ENCODE data around the gene PRICKLE2. TPM values are rescaled to one million over a fixed set of nuclear protein-coding genes. Genes with fewer than 3 reads are reported as not detected.

Gene PRICKLE2
- total and polyA plus RNA-seq, 10 of the 15 experiments (the other 5 are each of a cell fraction or from before 2014, with no cell fraction given) = 0.11 to 2.6 (median 0.69) TPM

DNA sequence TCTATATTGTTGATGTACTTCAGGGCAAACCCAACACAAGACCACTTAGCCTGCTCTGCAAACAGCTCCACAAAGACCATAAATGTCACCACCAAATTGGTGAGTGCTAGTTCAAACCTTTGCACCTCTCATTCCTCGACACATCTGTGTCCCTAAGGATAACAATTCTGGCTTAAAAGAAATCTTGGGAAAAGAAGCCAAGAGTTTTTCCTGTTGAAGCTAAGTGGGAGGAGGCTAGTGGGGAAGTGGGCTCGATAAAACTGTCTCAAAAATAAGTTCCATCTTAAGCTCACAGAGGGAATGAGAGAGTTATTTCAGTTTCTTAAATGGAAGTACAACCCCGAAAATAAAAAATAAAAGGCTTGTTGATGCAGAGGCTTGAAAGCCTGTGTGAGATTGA, 40.4 kb upstream of the PRICKLE2 start:
- SMC1A ChIA-PET (ENCODE audit: uncharacterized antibody, unreplicated experiment) = interaction anchor here (0.7 to 7.8 kb wide), 14 partner anchors 12 to 219 kb away, joined by 3 to 45 read pairs (median 4); partner anchors contain the start of gene PRICKLE2
- DNase-seq (ENCODE audit: low read depth, low spot score) (no peak), ATAC-seq (no peak), FAIRE-seq (no peak)
- Histone ChIP-seq H3K27ac (ENCODE audit: control insufficient read depth, insufficient read depth) (no peak overlapping the region), H3K9me3 (replicated peaks; ENCODE audit: control insufficient read depth, insufficient read depth, low read length) (no peaks in the 10 kb centered on the region), H4K20me1 (ENCODE audit: control insufficient read depth, insufficient read depth) (no peaks in the 10 kb centered on the region), H3K4me1 (ENCODE audit: control insufficient read depth, insufficient read depth, low read length) (no peaks in the 10 kb centered on the region), H3K9ac (ENCODE audit: control insufficient read depth, insufficient read depth, low read length) (no peak overlapping the region), H3K36me3 (ENCODE audit: control insufficient read depth in 2 of 2, insufficient read depth in 2 of 2, low read length in 1 of 2) (no peaks in the 10 kb centered on the region), H3K4me2 (ENCODE audit: control insufficient read depth, insufficient read depth) (no peak overlapping the region), H2AFZ (ENCODE audit: control insufficient read depth, low read depth, low read length) (no peak overlapping the region), H3K79me2 (ENCODE audit: control insufficient read depth, insufficient read depth, low read length) (no peaks in the 10 kb centered on the region), H3K4me3 (no peak overlapping the region), H3K27me3 (replicated peaks in 1 of 2; ENCODE audit: control insufficient read depth in 2 of 2, insufficient read depth in 2 of 2, low read length in 1 of 2) (peaks cover 0 to 5% of the 10 kb centered on the region in 2 experiments; a peak in 3 of 4 replicates)
- POLR2A ChIA-PET = interaction anchor here (0.8 kb wide), 1 partner anchor 40 kb away, joined by 3 read pairs; the partner anchor contains the start of gene PRICKLE2
- in situ Hi-C loops (cut with MboI) (no loop called here), intact Hi-C loops (cut with micrococcal nuclease; ENCODE audit: unreplicated experiment) (no loop called here)
- RAD21 ChIA-PET (ENCODE audit: unreplicated experiment) = interaction anchor here (0.8 to 1.7 kb wide), 8 partner anchors 11 to 235 kb away, joined by 3 to 5 read pairs (median 3); no protein-coding TSS in a partner anchor
- TF ChIP-seq NBN (IDR thresholded peaks at IDR 0.05) = no peak
- no peak for TF ChIP-seq NR2C2 (IDR thresholded peaks at IDR 0.05; ENCODE audit: borderline replicate concordance, control insufficient read depth, insufficient read length, low read depth)
- TF ChIP-seq TARDBP (IDR thresholded peaks at IDR 0.05; ENCODE audit: borderline replicate concordance) = no peak
- TF ChIP-seq, protein P1, sequence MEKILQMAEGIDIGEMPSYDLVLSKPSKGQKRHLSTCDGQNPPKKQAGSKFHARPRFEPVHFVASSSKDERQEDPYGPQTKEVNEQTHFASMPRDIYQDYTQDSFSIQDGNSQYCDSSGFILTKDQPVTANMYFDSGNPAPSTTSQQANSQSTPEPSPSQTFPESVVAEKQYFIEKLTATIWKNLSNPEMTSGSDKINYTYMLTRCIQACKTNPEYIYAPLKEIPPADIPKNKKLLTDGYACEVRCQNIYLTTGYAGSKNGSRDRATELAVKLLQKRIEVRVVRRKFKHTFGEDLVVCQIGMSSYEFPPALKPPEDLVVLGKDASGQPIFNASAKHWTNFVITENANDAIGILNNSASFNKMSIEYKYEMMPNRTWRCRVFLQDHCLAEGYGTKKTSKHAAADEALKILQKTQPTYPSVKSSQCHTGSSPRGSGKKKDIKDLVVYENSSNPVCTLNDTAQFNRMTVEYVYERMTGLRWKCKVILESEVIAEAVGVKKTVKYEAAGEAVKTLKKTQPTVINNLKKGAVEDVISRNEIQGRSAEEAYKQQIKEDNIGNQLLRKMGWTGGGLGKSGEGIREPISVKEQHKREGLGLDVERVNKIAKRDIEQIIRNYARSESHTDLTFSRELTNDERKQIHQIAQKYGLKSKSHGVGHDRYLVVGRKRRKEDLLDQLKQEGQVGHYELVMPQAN (conservative IDR thresholded peaks at IDR 0.05) = no peak
- no peak for TF ChIP-seq NR2C1 (IDR thresholded peaks at IDR 0.05)
- no peak for TF ChIP-seq RBBP5 (conservative IDR thresholded peaks at IDR 0.05)
- no peak for TF ChIP-seq JUND (IDR thresholded peaks at IDR 0.05; ENCODE audit: low read depth, low read length)
- no peak for TF ChIP-seq GATAD2B (conservative IDR thresholded peaks at IDR 0.05; ENCODE audit: low read depth)
- no peak for TF ChIP-seq GABPA (IDR thresholded peaks at IDR 0.05; ENCODE audit: low read depth)
- TF ChIP-seq, protein P2, sequence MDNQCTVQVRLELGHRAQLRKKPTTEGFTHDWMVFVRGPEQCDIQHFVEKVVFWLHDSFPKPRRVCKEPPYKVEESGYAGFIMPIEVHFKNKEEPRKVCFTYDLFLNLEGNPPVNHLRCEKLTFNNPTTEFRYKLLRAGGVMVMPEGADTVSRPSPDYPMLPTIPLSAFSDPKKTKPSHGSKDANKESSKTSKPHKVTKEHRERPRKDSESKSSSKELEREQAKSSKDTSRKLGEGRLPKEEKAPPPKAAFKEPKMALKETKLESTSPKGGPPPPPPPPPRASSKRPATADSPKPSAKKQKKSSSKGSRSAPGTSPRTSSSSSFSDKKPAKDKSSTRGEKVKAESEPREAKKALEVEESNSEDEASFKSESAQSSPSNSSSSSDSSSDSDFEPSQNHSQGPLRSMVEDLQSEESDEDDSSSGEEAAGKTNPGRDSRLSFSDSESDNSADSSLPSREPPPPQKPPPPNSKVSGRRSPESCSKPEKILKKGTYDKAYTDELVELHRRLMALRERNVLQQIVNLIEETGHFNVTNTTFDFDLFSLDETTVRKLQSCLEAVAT (IDR thresholded peaks at IDR 0.05) = no peak
- TF ChIP-seq, protein P3, sequence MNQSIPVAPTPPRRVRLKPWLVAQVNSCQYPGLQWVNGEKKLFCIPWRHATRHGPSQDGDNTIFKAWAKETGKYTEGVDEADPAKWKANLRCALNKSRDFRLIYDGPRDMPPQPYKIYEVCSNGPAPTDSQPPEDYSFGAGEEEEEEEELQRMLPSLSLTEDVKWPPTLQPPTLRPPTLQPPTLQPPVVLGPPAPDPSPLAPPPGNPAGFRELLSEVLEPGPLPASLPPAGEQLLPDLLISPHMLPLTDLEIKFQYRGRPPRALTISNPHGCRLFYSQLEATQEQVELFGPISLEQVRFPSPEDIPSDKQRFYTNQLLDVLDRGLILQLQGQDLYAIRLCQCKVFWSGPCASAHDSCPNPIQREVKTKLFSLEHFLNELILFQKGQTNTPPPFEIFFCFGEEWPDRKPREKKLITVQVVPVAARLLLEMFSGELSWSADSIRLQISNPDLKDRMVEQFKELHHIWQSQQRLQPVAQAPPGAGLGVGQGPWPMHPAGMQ (IDR thresholded peaks at IDR 0.05; ENCODE audit: borderline replicate concordance) = no peak
- TF ChIP-seq CBX3 (IDR thresholded peaks at IDR 0.05; ENCODE audit: borderline replicate concordance, low read depth) = no peak
- TF ChIP-seq, protein P4, sequence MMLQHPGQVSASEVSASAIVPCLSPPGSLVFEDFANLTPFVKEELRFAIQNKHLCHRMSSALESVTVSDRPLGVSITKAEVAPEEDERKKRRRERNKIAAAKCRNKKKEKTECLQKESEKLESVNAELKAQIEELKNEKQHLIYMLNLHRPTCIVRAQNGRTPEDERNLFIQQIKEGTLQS (IDR thresholded peaks at IDR 0.05; ENCODE audit: borderline replicate concordance, extremely low read depth, low read depth, low read length) = no peak
- TF ChIP-seq, protein P5, sequence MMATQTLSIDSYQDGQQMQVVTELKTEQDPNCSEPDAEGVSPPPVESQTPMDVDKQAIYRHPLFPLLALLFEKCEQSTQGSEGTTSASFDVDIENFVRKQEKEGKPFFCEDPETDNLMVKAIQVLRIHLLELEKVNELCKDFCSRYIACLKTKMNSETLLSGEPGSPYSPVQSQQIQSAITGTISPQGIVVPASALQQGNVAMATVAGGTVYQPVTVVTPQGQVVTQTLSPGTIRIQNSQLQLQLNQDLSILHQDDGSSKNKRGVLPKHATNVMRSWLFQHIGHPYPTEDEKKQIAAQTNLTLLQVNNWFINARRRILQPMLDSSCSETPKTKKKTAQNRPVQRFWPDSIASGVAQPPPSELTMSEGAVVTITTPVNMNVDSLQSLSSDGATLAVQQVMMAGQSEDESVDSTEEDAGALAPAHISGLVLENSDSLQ (IDR thresholded peaks at IDR 0.05) = no peak
- no peak for TF ChIP-seq BHLHE40 (IDR thresholded peaks at IDR 0.05; ENCODE audit: borderline replicate concordance in 1 of 2, low read depth in 2 of 2, low read length in 1 of 2)
- TF ChIP-seq, protein P6, sequence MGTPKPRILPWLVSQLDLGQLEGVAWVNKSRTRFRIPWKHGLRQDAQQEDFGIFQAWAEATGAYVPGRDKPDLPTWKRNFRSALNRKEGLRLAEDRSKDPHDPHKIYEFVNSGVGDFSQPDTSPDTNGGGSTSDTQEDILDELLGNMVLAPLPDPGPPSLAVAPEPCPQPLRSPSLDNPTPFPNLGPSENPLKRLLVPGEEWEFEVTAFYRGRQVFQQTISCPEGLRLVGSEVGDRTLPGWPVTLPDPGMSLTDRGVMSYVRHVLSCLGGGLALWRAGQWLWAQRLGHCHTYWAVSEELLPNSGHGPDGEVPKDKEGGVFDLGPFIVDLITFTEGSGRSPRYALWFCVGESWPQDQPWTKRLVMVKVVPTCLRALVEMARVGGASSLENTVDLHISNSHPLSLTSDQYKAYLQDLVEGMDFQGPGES (IDR thresholded peaks at IDR 0.05) = no peak
- WGBS (ENCODE audit: insufficient coverage, insufficient replicate concordance, low lambda C conversion rate, missing lambda C conversion rate) = 4% methylated on average over 3 of the region's 3 CpGs
- no TSS peak for BruUV-seq (replicated peaks)
- CTCF ChIA-PET = interaction anchor here (1.0 to 6.1 kb wide), 4 partner anchors 8 to 218 kb away, joined by 3 to 30 read pairs (median 8); no protein-coding TSS in a partner anchor

Measured in GM12878 (cell line).